Activated CD4-positive, alpha-beta T cell treated with anti-CD3 and anti-CD28 coated beads, Interleukin-2, amount 10 ng/mL, durations not matched to agents 7 days and 5 days (primary cell): Measurements from ENCODE around the gene ACP7. TPM values are rescaled to one million over a fixed set of nuclear protein-coding genes. Genes with fewer than 3 reads are reported as not detected.

Experiments used
- total RNA-seq, 2 experiments: library from RNA; stranded (reverse); gene quantifications; one replicate each; pipeline ENCODE4 v1.2.3, GENCODE V29; 2021

Gene ACP7
- total RNA-seq, 2 experiments from 2014 or later, result not detected

Other genes starting within 250 kb of the ACP7 start
- gene HNRNPL, start 234.4 kb upstream of the ACP7 start, total RNA-seq, result 100 to 1,000 TPM; 517 to 535 TPM
- gene RINL, start 206.1 kb upstream of the ACP7 start, total RNA-seq, result 10 to 100 TPM; 65.0 to 66.9 TPM
- gene SIRT2, start 184.8 kb upstream of the ACP7 start, total RNA-seq, result 10 to 100 TPM; 45.2 to 47.1 TPM
- 10 to 100 TPM; 31.6 to 32.2 TPM for gene NFKBIB, start 184.4 kb upstream of the ACP7 start, total RNA-seq
- under 1 TPM; 0.83 to 0.97 TPM for gene CCER2, start 172.2 kb upstream of the ACP7 start, total RNA-seq
- gene SARS2, start 153.6 kb upstream of the ACP7 start, total RNA-seq, result 10 to 100 TPM; 33.4 to 37.9 TPM
- 10 to 100 TPM; 54.8 to 57.5 TPM for gene MRPS12, start 153.4 kb upstream of the ACP7 start, total RNA-seq
- under 1 TPM in 1 of 2 experiments, not detected in 1; 0.35 TPM for gene FBXO17, start 108.6 kb upstream of the ACP7 start, total RNA-seq
- not detected for gene FBXO27, start 51.8 kb upstream of the ACP7 start, total RNA-seq
- 10 to 100 TPM; 16.5 to 17.9 TPM for gene PAK4, start 41.4 kb downstream of the ACP7 start, total RNA-seq
- gene NCCRP1, start 112.6 kb downstream of the ACP7 start, total RNA-seq, result not detected
- gene SYCN, start 119.9 kb downstream of the ACP7 start, total RNA-seq, result not detected
- not detected for gene IFNL3, start 160.6 kb downstream of the ACP7 start, total RNA-seq
- gene IFNL4, start 164.5 kb downstream of the ACP7 start, total RNA-seq, result not detected
- not detected for gene IFNL2, start 184.0 kb downstream of the ACP7 start, total RNA-seq
- not detected for gene IFNL1, start 212.0 kb downstream of the ACP7 start, total RNA-seq
- gene LRFN1, start 236.5 kb downstream of the ACP7 start, total RNA-seq, result 1 to 10 TPM; 6.4 to 6.5 TPM